Activated CD8-positive, alpha-beta memory T cell treated with anti-CD3 and anti-CD28 coated beads, Interleukin-2, amount 50 U/mL, for 1 hour (primary cell): ENCODE measurements around the gene CCL4L2.
"Not testable (repeated sequence)": the region's sequence is repeated elsewhere in the genome, so short reads cannot be mapped to it uniquely, and the experiment has no call there.

ENCODE experiments used
- DNase-seq: peaks from one replicate; pipeline ENCODE4 v3.0.0-alpha.2; 2020; ENCODE audit errors: extremely low read depth

Gene CCL4L2

GRCh38 chr17:36220737-36221580, 10.1 kb downstream of the CCL4L2 start:
- DNase-seq, result not testable (repeated sequence)

GRCh38 chr17:36221581-36222100, 10.8 kb downstream of the CCL4L2 start:
- not testable (repeated sequence) for DNase-seq

- not testable (repeated sequence) for DNase-seq
These were observed 12.1 kb downstream of the CCL4L2 start for GRCh38 chr17:36222967-36223366.

GRCh38 chr17:36229644-36230043, 18.8 kb downstream of the CCL4L2 start:
- not testable (repeated sequence) for DNase-seq

- DNase-seq, result not testable (repeated sequence)
These were observed 31.2 kb downstream of the CCL4L2 start for GRCh38 chr17:36242046-36242445.
